Brain microvascular endothelial cell (primary cell): ENCODE measurements around the gene MAP3K5.

Source experiments
- DNase-seq: peaks from one replicate; pipeline ENCODE4 v3.0.0-alpha.2; 2020
- H3K27ac ChIP-seq: fragments of 250-450 bp; sonication (Bioruptor Pico); 2 replicates; pipeline ENCODE4 v1.5.1; 2020; ENCODE audit warnings: mild to moderate bottlenecking, moderate library complexity
- H3K27me3 ChIP-seq: fragments of 250-450 bp; sonication (Bioruptor Pico); replicated peaks from 2 replicates; pipeline ENCODE4 v1.5.1; 2020; ENCODE audit warnings: mild to moderate bottlenecking
- H3K36me3 ChIP-seq: fragments of 250-450 bp; sonication (Bioruptor Pico); replicated peaks from 2 replicates; pipeline ENCODE4 v1.5.1; 2020; ENCODE audit warnings: mild to moderate bottlenecking
- H3K4me3 ChIP-seq: 2 replicates; pipeline ENCODE4 v1.5.1; 2011; ENCODE audit warnings: low read depth, mild to moderate bottlenecking, control low read depth, low read length, moderate library complexity
- in situ Hi-C: cut with HindIII; loops from 2 replicates; pipeline ENCODE4 v1.10.0; 2017; ENCODE audit warnings: low sequenced_read_pairs, low pct_ligation_motif_present
- TF ChIP-seq, protein P1 (sequence below): IDR thresholded peaks from 2 replicates; pipeline ENCODE4 v1.5.1; 2011; ENCODE audit warnings: low read depth, mild to moderate bottlenecking, moderate library complexity, low read length, control low read depth, inconsistent platforms; ENCODE audit errors: missing control alignments

MAP3K5 gene

DNA sequence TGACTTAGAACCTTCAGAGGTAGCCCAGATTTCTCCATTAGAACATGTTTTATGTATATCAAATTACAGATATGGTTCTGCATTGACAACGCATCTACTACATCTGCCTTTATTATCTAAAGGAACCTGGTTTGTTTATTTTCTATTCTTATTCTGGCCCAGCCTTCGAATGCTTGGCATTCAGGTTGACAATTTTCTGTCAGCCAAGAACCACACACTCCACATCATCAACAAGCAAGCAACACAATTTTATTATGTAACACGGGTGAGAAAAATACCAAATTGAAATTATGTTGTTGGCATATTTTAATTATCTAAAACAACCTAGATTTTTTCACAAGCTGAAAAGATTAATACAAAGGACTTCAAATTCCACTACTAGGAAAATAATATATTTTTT is 14.6 kb downstream of the MAP3K5 start:
- Histone ChIP-seq H3K27me3 (no peaks in the 10 kb centered on the region), H3K36me3 (no peaks in the 10 kb centered on the region), H3K4me3 (no peak overlapping the region), H3K27ac (no peak overlapping the region)
- no peak for DNase-seq
- in situ Hi-C loops, result no loop called here
- TF ChIP-seq, protein P1, sequence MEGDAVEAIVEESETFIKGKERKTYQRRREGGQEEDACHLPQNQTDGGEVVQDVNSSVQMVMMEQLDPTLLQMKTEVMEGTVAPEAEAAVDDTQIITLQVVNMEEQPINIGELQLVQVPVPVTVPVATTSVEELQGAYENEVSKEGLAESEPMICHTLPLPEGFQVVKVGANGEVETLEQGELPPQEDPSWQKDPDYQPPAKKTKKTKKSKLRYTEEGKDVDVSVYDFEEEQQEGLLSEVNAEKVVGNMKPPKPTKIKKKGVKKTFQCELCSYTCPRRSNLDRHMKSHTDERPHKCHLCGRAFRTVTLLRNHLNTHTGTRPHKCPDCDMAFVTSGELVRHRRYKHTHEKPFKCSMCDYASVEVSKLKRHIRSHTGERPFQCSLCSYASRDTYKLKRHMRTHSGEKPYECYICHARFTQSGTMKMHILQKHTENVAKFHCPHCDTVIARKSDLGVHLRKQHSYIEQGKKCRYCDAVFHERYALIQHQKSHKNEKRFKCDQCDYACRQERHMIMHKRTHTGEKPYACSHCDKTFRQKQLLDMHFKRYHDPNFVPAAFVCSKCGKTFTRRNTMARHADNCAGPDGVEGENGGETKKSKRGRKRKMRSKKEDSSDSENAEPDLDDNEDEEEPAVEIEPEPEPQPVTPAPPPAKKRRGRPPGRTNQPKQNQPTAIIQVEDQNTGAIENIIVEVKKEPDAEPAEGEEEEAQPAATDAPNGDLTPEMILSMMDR, result no peak

DNA sequence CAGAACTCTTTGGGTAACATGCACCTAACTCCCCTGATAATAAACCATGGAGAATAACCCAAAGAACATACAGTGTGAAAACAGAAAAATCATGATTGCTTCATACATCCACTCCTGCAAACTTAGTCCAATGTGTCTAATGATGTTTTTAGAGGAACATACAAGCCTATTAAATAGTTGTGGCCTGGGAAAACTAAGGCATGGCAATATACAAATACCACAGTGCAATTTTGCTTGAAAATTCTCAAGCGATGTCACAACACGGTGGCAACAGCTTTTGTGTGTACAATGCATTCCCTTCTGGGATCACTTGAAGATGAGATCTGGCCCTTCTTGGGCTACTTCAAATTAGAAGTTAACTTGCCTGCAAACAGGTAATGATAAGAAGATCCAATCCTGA is 16.7 kb downstream of the MAP3K5 start:
- in situ Hi-C loops, result no loop called here
- Histone ChIP-seq H3K27ac (no peak overlapping the region), H3K27me3 (no peaks in the 10 kb centered on the region), H3K4me3 (no peak overlapping the region), H3K36me3 (no peaks in the 10 kb centered on the region)
- DNase-seq, result no peak
- TF ChIP-seq, protein P1, result no peak

DNA sequence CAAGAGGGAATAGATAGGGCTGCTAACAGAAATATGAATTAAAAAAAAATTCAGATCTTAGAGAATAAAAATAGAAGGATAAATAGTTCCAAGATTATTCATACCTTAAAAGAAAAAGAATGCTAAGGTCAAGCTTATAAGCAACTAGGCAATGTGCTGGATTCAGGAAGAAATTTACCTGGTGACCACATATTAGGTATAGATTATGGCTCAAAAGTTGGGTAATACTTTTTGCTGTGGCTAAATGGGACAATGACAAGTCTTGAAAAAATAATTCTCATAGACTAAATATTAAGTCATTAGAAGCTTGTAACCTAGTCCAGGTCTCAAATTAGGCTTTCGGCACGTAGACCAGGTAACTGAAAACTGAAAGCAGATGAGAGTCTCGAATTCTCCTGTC is 17.2 kb downstream of the MAP3K5 start:
- in situ Hi-C loops, result no loop called here
- no peak for DNase-seq
- no peaks in the 10 kb centered on the region for H3K36me3 ChIP-seq
- H3K27ac ChIP-seq, result no peak overlapping the region
- H3K27me3 ChIP-seq, result no peaks in the 10 kb centered on the region
- no peak overlapping the region for H3K4me3 ChIP-seq
- TF ChIP-seq, protein P1, result no peak

DNA sequence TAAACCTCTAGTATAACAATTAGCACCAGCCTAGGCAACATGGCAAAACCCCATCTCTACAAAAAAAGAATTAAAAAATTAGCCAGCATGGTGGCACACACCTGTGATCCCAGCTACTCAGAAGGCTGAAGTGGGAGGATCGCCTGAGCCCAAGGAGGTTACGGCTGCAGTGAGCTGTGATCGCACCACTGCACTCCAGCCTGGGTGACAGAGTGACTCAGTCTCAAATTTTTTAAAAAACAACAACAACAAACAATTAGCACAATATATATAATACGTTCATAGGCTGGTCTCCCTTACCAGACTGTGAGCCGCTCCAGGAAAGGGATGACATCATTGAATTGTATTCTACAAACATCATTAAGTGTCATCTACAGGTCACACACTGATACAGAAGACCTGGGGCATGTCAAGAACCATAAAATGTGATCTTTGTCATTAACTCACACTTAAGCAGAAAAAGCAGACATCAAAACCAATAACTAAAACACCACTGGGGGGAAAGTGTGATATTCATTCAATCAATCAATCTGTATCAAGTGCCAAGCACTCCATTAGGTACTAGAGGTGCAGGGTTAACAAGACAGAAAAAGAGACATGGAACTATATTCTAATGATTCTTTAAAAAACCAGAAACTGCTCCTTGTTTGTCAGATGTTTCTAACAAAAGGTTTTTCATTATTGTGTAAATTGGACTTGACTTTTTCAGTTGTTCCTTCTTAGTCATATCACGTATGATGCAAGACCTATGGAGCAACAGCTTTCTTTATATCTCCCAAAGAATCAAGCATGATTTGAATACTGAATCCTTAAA is 17.8 kb downstream of the MAP3K5 start:
- TF ChIP-seq, protein P1, result no peak
- Histone ChIP-seq H3K27me3 (no peaks in the 10 kb centered on the region), H3K27ac (peak overlapping the region; percentile 75), H3K4me3 (no peak overlapping the region), H3K36me3 (no peaks in the 10 kb centered on the region)
- DNase-seq, result no peak
- in situ Hi-C loops, result no loop called here

DNA sequence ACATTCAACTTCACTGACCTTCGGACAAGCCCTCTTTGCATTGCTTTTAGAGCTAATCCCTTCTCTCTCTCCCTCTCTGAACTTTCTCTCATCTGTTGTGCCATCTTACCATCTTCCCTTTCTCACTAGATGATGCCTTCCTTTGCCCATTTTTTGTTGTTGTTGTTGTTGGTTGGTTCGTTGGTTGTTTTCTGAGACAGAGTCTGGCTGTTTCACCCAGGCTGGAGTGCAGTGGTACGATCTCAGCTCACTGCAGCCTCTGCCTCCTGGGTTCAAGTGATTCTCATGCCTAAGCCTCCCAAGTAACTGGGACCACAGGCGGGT is 18.8 kb downstream of the MAP3K5 start:
- H3K27ac ChIP-seq, result no peak overlapping the region
- no peak overlapping the region for H3K4me3 ChIP-seq
- no peaks in the 10 kb centered on the region for H3K36me3 ChIP-seq
- TF ChIP-seq, protein P1, result no peak
- H3K27me3 ChIP-seq, result no peaks in the 10 kb centered on the region
- in situ Hi-C loops, result no loop called here
- no peak for DNase-seq
